Measurements from ENCODE around the gene PVALEF.
A peak's percentile ranks its signal among the peaks of the same experiment; 100 is the strongest.
"Not testable (repeated sequence)": the region's sequence is repeated elsewhere in the genome, so short reads cannot be mapped to it uniquely, and the experiment has no call there.

Gene PVALEF

DNA sequence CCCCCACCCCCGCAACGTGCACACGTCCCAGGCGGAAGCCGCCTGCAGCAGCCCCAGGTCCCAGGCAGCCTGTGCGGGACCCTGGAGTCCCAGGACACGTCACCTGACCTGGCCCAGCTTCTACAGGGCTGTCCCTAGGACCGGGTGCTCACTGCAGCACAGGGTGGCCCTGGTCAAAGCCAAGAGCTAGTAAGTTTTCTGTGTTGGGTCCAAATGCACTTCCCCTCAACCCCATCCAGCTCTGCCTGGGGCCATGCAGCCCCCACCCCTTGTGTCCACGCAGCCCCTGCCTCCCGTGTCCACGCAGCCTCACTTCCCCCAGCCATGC is 22.1 kb upstream of the PVALEF start:
- DNase-seq (ENCODE audit: extremely low spot score, insufficient read length, low read depth), result no peak

DNA sequence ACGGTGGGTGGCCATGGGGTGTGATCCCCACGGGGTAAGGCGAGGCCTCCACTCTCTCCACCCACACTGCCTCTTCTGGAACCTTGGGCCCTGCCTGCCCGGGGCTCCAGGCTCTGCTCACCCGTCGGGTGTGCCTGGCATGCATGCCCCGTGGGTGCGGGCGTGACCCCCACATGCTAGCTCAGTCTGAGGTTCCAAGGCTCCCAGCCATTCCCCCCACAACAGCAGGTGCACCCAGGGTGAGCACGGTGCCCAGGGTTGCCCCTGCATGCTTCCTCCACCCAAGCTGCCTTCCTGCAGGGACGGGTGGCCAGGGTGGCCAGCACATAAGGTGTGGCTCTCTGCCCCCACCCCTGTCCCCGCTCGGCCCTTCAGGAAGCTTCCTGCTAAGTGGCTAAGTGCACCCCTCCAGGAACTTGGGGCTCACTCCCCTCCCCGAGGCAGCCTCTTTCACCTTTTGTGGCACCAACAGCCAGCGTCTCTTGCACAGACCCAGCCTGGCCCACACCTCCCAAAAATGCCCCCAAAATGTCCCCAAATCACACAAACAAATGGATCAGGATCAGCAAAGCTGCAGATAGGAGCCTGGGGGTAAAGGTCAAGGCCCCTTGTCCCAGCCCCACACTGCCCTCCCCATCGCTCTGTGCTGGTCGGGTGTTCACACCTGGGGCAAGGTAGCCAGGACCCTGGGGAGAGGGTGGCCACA is 21.4 kb upstream of the PVALEF start:
- DNase-seq (ENCODE audit: extremely low spot score, insufficient read length, low read depth) (no peak), FAIRE-seq (no peak)

More for the DNA sequence above, 22.1 kb upstream of the PVALEF start:
- no peak for FAIRE-seq

DNA sequence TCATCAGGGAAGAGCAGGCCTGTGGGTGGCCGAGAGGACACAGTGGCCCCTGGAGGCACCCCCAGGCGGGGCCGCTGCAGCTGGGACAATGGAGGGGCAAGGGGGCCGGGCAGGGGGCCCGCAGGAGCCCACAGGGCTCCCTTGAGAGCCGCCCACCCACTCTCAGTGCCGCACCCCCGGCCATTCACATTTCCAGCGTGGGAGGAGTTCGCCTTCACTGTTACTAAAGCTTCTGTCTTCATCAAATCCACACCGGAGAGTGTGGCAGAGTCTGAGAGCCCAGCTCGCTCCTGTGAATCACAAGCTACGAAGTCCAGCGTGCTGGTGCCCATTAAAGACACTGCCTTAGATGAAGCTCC is 20.9 kb upstream of the PVALEF start:
- FAIRE-seq, result no peak
- no peak for DNase-seq (ENCODE audit: extremely low spot score, insufficient read length, low read depth)

DNA sequence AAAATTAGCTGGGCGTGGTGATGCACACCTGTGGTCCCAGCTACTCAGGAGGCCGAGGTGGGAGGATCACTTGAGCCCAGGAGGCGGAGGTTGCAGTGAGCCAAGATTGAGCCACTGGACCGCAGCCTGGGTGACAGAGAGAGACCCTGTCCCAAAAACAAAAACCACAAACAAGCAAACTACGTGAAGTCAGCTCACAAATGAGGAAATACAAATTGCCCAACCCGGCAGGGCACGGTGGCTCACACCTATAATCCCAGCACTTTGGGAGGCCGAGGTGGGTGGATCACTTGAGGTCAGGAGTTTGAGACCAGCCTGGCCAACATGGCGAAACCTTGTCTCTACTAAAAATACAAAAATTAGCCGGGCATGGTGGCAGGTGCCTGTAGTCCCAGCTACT is 19.1 kb upstream of the PVALEF start:
- DNase-seq (ENCODE audit: extremely low spot score, insufficient read length, low read depth); FAIRE-seq: not testable (repeated sequence)

DNA sequence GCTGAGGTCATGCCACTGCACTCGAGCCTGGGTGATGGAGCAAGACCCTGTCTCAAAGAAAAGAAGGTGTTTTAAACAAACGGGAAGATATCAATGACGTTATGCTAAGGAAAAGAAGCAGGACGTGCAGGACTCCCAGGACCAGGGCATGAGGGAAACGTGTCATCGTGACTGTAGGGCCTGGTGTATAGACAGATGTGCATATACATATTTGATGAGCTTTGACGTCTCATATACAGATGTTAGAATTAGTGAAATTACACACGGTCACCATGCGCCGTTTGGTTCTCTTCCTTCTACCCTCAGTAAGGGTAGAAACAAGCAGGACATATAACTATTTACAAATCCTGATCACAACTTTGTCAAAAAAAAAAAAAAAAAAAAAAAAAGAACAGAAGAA is 17.6 kb upstream of the PVALEF start:
- DNase-seq (ENCODE audit: extremely low spot score, insufficient read length, low read depth) (no peak), FAIRE-seq (no peak)

DNA sequence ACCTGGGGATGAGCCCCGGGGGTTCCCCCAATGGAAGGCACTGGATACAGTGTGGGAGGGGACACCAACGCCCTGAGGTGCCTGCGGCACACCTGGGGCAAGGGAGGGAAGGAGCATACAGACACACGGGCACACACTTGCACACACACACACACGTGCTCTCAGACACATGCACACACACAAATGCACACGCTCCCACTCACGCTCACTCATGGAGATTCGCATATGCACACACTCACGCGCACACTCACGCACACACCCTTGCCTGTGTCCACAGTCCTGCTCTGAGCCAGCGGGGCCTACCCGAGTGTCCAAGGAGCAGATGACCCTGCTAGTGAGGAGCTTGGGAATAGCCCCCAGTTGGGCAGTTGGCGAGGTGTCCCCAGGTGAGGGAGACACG is 16.7 kb upstream of the PVALEF start:
- FAIRE-seq, result no peak
- no peak for DNase-seq (ENCODE audit: extremely low spot score, insufficient read length, low read depth)

DNA sequence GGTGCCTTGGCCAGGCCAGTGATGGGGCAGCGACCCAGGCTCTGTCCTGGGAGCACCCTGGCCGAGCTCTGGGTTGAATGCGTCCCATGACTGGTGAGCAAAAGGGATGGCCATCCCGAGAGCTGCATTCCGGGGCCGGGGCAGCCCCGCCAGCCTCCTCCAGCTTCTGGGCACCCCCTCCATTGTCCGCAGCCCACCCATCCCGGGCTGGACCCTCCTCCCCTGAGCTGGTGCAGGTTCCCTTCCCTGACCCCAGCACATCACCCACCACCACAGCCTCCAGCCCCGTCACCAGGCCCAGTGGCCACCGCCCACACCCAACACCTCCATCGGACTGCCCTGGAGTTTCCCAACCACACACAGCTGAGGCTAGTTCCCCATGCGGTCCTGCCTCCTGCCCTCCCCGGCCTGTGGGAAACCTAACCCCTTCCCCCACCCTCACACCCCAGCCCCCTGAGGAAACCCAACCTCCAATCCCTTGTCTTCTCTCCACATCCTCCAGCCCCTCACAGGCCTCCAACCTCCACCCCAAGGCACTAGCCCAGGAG is 16.2 kb upstream of the PVALEF start:
- no peak for FAIRE-seq
- no peak for DNase-seq (ENCODE audit: extremely low spot score, insufficient read length, low read depth)

DNA sequence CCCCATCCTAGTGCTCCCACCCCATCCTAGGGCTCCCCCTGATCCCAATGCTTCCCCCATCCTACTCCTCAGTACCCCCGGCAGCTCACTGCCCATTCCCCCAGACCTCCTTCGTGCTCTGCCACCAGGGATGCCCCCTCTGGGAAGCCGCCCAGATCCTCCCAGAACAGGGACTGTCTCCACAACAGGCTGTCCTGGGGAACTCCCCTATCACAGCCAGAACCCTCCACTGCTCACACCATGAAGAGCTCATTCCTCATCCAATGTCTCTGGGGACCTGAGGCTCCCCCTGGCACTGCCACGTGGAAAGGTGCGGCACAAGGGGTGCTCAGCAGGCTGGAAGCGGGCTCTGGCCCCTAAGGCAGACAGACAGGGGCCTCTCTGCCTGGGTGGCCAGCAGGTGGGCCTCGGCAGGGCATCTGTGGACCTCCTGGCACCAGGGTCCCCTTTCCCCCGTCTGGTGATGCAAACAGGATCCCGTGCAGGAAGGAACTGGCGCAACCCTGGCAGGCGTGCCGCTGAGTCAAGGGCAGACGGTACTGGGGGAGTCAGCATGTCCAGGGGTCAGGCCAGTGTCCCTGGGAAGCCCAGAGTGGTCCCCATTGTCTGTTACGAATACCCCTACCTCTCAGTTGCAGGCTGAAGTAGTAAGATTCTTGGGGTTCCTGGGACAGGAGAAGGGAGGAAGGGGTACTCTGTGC is 14.8 kb upstream of the PVALEF start:
- DNase-seq (ENCODE audit: extremely low spot score, insufficient read length, low read depth) (no peak), FAIRE-seq (no peak)

DNA sequence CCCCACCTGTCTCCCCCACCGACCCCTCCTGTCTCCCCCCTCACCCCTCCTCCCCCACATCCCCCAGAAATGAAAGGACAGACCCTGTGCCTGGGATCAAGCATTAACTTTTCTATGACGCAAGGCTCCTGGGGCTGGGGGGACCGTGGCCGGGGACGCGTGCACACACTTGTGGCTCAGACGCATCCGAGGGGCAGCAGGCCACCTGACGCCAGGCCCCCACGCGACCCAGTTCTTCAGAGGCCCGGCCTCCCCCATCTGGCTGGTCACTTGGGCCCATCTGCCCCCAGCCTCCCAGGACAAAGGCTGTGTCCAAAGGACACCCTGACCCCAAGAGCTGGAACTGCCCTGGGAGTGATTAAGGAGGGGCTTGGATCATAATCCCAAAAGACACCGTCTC is 14.0 kb upstream of the PVALEF start:
- FAIRE-seq (no peak), DNase-seq (ENCODE audit: extremely low spot score, insufficient read length, low read depth) (no peak)

DNA sequence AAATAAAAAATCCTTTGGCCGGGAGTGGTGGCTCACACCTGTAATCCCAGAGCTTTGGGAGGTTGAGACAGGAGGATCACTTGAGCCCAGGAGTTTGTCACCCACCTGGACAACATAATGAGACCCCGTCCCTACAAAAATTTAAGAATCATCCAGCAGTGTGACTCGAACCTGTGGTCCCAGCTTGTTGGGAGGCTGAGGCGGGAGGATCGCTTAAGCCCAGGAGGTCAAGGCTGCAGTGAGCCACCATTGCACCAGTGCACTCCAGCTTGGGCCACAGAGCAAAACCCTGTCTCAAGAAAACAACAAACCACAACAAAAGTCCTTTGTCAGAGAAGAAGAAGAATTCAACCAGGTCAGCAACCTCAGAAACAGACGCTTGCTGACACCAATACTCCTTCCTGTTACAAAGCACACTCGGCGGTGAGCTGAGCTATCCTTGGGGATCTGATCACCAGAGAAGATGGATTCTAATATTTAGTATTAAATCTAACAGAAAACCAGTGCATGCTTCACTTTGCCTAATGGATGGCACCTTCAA is 12.9 kb upstream of the PVALEF start:
- DNase-seq (ENCODE audit: extremely low spot score, insufficient read length, low read depth) (no peak), FAIRE-seq (no peak)

DNA sequence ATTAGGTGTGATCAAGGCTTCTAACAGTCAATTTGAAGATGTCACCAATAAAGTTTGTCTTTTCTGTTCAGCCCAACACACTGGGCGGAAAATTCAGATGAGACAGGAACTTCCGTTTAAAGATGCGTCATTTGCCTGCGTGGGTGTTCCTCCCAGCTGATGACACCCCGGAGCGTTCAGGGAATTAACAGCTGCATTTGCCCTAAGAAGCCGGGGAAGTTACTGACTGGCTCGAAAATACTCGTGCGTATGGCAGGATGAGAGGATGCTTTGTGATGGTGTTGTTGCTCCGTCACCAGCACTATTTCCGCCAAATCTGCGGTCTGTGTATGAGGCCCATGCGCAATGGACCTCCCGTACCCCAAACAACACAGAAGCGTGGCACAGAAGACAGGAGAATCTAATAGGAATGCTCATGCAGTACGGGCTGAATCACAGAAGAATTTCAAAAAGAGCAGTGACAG is 11.9 kb upstream of the PVALEF start:
- no peak for DNase-seq (ENCODE audit: extremely low spot score, insufficient read length, low read depth)

DNA sequence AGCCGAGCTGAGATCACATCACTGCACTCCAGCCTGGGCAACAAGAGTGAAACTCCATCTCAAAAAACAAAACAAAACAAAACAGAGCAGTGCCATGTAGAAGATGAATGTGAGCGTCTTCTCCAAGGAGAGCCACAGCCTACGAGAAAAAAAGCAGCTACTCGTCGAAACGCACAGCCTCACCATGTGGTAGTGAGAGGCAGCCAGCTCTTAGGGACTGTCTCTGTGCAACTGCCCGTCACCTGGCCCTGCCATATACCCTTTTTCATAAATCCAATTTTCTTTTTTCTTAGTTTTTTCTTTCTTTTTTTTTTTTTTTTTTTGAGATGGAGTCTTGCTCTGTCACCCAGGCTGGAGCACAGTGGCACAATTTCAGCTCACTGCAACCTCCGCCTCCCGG is 11.3 kb upstream of the PVALEF start:
- FAIRE-seq; DNase-seq (ENCODE audit: extremely low spot score, insufficient read length, low read depth): not testable (repeated sequence)

More for the DNA sequence above, 11.9 kb upstream of the PVALEF start:
- peak; percentile 59 for FAIRE-seq

DNA sequence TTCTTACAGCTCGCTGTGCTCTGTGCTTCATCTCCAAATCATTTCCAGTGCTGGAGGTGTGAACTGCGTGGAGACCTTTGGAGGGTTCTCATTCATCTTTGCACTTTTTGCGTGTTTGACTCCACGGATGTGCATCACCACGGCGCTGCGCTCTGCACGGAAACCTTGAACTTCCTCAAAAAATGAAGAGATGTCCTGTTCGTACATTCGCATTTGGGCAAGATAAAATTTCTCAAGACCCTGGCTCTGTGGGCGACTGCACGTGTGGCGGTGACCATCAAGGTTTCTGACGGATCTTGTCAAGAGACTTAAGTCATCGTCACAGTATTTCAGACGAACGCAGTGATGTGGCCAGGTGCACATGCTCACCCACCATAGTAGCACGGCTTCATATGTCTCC is 10.3 kb upstream of the PVALEF start:
- DNase-seq (ENCODE audit: extremely low spot score, insufficient read length, low read depth) (no peak), FAIRE-seq (no peak)

DNA sequence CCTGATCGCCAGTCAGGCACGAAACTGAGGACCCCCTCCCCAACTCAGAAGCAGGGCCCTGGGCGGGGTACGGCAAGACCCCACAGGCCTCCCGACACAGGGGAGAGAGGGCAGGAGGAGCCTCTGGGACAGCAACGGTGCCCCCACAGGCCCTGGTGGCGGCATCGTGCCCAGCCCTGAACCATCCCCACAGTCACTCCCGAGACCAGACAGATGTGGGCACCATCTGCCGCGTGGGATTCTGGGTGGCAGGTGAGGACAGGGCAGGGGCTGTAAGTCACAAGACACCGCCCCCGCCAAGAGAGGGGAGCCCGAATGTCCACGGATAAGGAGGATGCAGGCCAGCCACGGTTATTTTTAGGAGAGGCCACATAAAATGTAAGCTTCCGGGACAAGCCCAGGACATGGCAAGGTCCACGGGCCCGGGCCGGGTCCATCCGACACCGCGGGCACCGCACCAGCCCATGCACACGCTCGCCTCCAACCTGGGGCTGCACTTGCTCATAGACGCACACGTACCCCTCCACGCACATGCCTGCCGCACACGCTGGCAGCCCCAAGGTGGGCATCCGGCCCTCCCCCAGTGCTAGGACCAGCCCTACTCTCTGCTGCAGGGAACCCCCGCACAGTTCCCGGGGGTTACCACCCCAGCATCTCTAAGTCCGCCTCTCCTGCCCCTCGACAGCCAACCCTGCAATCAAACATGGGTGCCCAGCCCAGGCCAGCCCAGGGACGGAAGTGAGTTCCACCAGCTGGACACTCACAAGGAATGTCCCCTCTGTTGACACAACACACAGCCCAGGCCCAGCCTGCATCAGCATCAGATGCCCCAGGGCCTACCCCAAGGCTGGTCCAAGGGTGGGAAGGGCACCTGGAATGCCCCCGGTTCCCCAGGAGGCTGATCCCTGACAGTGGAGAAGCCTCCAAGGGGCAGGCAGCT is 8.2 kb upstream of the PVALEF start:
- no peak for DNase-seq (ENCODE audit: extremely low spot score, insufficient read length, low read depth)
- no peak for FAIRE-seq

DNA sequence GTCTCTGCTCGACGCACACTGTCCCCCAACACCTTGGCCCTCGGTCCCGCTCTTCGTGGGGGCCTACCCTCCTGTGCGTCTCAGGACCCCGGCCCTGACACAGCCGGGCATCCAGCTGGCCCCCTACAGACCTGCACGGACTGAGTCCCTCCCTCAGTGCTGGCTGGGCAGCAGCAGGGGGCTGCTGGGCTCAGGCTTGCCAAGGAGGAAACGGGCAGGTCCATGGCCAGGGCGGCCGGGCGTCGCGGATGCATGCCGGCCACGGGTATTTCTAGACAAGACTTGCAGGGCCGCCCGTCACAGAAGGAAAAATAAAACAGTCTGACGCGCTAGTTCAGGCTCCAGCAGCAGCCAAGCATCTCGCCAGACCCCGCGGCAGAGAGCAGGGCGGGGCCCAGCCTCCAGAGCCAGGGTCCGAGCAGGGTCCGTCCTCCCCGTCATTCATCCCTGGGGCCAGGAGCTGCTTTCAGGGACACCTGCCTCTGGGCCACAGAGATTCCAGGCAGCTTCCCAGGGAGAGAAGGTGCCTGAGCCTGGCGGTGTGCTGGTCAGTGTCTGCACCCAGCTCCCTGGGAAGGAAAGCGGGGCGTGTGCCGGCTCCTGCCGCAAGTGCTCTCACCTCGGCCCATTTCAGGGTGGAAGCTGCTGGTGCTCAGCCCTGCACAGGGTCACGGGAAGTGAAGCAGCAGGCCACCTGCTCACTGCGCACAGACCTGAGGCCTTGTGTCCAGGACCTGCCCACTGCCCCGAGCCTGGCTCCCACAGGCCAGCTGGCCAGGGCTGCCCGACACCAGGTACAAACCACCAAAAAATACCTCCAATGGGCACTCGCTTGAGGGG is 7.2 kb upstream of the PVALEF start:
- FAIRE-seq, result no peak

DNA sequence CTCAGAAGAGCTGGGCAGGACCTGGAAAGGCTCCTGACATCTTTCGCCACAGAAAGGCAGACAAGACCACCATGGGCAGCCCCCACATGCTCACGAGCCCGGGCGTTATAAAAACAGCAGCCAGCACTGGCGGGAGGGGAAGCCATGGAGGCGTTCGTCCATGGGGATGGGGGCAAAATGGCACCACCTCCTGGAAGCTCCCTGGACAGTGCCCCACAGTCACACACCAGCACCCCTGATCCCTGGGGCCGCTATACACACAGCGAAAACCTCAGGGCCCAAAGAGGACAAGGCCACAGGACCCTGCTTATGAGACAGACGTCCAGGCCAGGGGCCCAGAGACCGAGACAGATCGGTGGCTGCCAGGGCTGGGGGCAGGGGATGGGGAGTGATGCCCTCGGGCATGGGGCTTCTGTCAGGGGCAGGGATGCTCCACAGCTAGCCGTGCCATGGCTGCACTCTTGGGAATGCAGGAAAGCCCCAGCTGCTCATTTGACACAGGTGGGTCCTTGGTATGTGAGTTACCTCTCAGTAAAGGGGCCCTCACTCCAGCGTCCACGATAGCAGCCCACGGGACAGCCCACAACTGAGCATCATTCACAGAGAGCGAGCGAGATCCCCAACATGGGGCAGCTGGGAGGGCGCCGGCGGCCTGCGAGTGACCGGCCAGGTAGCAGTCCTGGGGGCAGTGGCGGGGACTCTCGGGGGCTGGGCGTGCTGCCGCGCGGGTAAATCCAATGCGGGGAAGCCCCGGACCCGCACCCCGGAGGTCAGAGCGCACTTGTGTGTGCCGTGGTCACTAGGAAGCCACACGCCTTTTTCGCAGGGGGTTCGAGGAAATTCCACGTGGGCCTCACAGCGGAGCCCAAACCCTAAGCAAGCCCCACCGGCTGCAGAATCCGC is 6.4 kb upstream of the PVALEF start:
- FAIRE-seq, result no peak
- no peak for DNase-seq (ENCODE audit: extremely low spot score, insufficient read length, low read depth)

More for the DNA sequence above, 7.2 kb upstream of the PVALEF start:
- no peak for DNase-seq (ENCODE audit: extremely low spot score, insufficient read length, low read depth)

DNA sequence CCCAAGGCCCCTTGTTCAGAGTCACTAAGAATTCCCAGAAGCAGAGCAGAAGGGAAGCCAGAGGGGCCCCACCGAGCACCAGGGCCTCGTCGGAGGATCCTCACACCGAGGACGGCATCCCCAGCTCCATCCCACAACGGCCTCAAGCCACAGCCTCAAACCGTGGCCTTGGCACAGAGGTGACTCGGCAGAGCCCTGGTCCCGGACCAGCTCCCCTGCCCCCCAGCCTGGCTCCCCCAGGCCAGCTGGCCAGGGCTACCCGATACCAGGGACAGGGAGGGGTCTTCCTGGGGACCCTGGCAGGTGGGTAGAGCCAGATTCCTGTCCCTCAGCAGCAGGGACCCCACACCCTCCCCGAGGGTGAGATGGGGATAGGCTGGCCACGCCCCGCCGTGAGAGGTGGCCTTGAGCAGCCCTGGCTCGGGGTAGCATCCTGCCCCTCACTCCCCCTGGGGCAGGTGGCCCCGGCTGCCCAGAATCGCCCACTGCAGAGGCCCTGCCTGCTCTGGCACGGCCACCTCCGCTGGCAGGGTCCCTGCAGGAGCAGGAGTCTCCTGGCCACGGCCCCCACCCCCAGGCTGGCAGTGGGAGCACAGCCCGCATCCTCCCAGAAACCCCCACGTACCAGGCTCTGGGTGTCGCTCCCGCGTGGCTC is 5.6 kb upstream of the PVALEF start:
- no peak for FAIRE-seq
- no peak for DNase-seq (ENCODE audit: extremely low spot score, insufficient read length, low read depth)

DNA sequence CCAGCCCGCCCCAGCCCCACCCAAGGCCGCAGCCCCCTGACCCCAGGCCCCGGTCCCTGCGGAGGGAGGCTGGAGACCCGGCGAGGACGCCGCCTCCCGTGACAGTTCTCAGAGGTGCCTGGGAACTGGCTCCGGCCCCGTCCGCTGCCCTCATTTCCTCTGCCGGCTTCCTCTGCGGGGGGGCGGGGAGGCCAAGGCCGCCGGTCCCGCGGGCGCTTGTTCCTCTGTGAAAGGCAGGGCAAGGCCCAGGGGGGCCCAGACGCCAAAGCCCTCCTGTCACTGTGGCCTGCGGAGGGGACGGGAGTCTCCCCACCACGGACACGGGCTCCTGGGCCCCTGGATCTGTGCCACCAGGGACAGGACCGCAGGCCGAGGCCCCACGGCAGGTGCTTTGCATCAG is 5.0 kb upstream of the PVALEF start:
- FAIRE-seq (no peak), DNase-seq (ENCODE audit: extremely low spot score, insufficient read length, low read depth) (no peak)

Measured in GM18507 (cell line).